K562 (cell line): ENCODE data around the gene MVP. TPM values are rescaled to one million over a fixed set of nuclear protein-coding genes. Genes with fewer than 3 reads are reported as not detected.

Experiments used
- ADNP ChIP-seq: fragments of 200-800 bp; sonication (Bioruptor generic); IDR thresholded peaks from 2 replicates; pipeline ENCODE4 v1.6.1; 2016; ENCODE audit warnings: missing genetic modification characterization, missing compliant biosample characterization
- CSDE1 ChIP-seq, 2 experiments: fragments of 450-650 bp; IDR thresholded peaks; 2 replicates each; pipeline ENCODE4 v1.6.1; 2016; ENCODE audit warnings: mild to moderate bottlenecking in 1 of 2
- FOSL1 ChIP-seq: fragments of 200-800 bp; sonication (Bioruptor generic); conservative IDR thresholded peaks from 2 replicates; pipeline ENCODE4 v1.6.1; 2016; ENCODE audit warnings: missing genetic modification characterization, missing compliant biosample characterization
- HES1 ChIP-seq: fragments of 450-650 bp; IDR thresholded peaks from 2 replicates; pipeline ENCODE4 v1.6.1; 2016; ENCODE audit warnings: low read depth, mild to moderate bottlenecking, moderate library complexity
- HNRNPL ChIP-seq: fragments of 200-400 bp; formaldehyde crosslinking; IDR thresholded peaks from 2 replicates; pipeline ENCODE4 v1.6.1; 2017; ENCODE audit warnings: low read depth, mild to moderate bottlenecking, low read length
- KDM1A ChIP-seq, 2 experiments: fragments of 450-650 bp; IDR thresholded peaks; 2 replicates each; pipeline ENCODE4 v1.6.1; 2016; ENCODE audit warnings: mild to moderate bottlenecking in 2 of 2
- MAFF ChIP-seq: IDR thresholded peaks from 2 replicates; pipeline ENCODE4 v1.6.1; 2012; ENCODE audit warnings: low read length, improper control_type of control experiment
- NFYB ChIP-seq: IDR thresholded peaks from 2 replicates; pipeline ENCODE4 v1.6.1; 2011; ENCODE audit warnings: mild to moderate bottlenecking, moderate library complexity; ENCODE audit not compliant: insufficient read length; ENCODE audit errors: extremely low read depth
- PHB2 ChIP-seq: fragments of 450-650 bp; IDR thresholded peaks from 2 replicates; pipeline ENCODE4 v1.6.1; 2017; ENCODE audit warnings: low read depth
- POLR2G ChIP-seq: fragments of 200-400 bp; formaldehyde crosslinking; IDR thresholded peaks from 2 replicates; pipeline ENCODE4 v1.6.1; 2017; ENCODE audit warnings: low read depth, mild to moderate bottlenecking, antibody characterized with exemption, low read length, moderate library complexity
- SMARCB1 ChIP-seq: IDR thresholded peaks from 2 replicates; pipeline ENCODE4 v1.6.1; 2011; ENCODE audit warnings: improper control_type of control experiment, low read depth; ENCODE audit not compliant: insufficient read length
- SP2 ChIP-seq: IDR thresholded peaks from 2 replicates; pipeline ENCODE4 v1.6.1; 2011; ENCODE audit warnings: mild to moderate bottlenecking, low read depth, low read length, moderate library complexity; ENCODE audit not compliant: poor library complexity, severe bottlenecking; ENCODE audit errors: extremely low read depth
- ZBTB7A ChIP-seq: IDR thresholded peaks from 2 replicates; pipeline ENCODE4 v1.6.1; 2011; ENCODE audit warnings: low read depth, mild to moderate bottlenecking, low read length, moderate library complexity, borderline replicate concordance; ENCODE audit not compliant: control insufficient read depth
- ZC3H4 ChIP-seq: sonication (generic); formaldehyde crosslinking; IDR thresholded peaks from 2 replicates; pipeline ENCODE4 v1.9.0; 2021; ENCODE audit warnings: missing genetic modification reagents, borderline replicate concordance
- ZNF324 ChIP-seq: fragments of 250-450 bp; sonication (Bioruptor Pico); IDR thresholded peaks from 2 replicates; pipeline ENCODE4 v1.4.0; 2020; ENCODE audit warnings: mild to moderate bottlenecking
- polyA plus RNA-seq, 8 experiments: library from polyadenylated mRNA; depleted of rRNA in 4 of 8; stranded (reverse) in 5 of 8; unstranded in 3 of 8; fragments of >200 nt; fragmentation: Nextera tagmentation in 2 of 8; fragmentation: Illumina TruSeq in 1 of 8; extraction: Ambion mirVana in 2 of 8; extraction: Trizol in 1 of 8; gene quantifications; 2 replicates each; pipeline versions ENCODE4 v1.2.1 to v1.2.3, GENCODE V29; 2011 to 2014; ENCODE audit warnings: inconsistent platforms in 1 of 8, missing spikeins in 1 of 8
- total RNA-seq, 7 experiments: library from RNA; depleted of rRNA in 6 of 7; stranded (reverse); fragments of >200 nt in 6 of 7; fragmentation: Illumina TruSeq in 2 of 7; extraction: Trizol in 2 of 7; gene quantifications; 2 replicates each; pipeline versions ENCODE4 v1.2.1 to v1.2.3, GENCODE V29; 2011 to 2021; ENCODE audit warnings: low replicate concordance in 1 of 7
- TF ChIP-seq, protein P1 (sequence below): fragments of 250-450 bp; sonication (Bioruptor Pico); IDR thresholded peaks from 2 replicates; pipeline ENCODE4 v1.8.0; 2022; ENCODE audit warnings: inconsistent platforms
- TF ChIP-seq, protein P2 (sequence below): fragments of 250-450 bp; sonication (Bioruptor Pico); IDR thresholded peaks from 2 replicates; pipeline ENCODE4 v1.5.0; 2021
- TF ChIP-seq, protein P3 (sequence below): fragments of 250-450 bp; sonication (Bioruptor Pico); IDR thresholded peaks from 2 replicates; pipeline ENCODE4 v1.4.0; 2020; ENCODE audit warnings: mild to moderate bottlenecking, moderate library complexity, borderline replicate concordance
- TF ChIP-seq, protein P4 (sequence below): fragments of 450-650 bp; IDR thresholded peaks from one replicate; pipeline ENCODE4 v1.6.1; 2018; ENCODE audit warnings: mild to moderate bottlenecking, moderate library complexity; ENCODE audit not compliant: partially characterized antibody

Gene MVP
- total and polyA plus RNA-seq, 9 of the 15 experiments (the other 6 are each of a cell fraction or from before 2014, with no cell fraction given), result 0.39 to 1.9 (median 0.76) TPM; not detected in 2

DNA sequence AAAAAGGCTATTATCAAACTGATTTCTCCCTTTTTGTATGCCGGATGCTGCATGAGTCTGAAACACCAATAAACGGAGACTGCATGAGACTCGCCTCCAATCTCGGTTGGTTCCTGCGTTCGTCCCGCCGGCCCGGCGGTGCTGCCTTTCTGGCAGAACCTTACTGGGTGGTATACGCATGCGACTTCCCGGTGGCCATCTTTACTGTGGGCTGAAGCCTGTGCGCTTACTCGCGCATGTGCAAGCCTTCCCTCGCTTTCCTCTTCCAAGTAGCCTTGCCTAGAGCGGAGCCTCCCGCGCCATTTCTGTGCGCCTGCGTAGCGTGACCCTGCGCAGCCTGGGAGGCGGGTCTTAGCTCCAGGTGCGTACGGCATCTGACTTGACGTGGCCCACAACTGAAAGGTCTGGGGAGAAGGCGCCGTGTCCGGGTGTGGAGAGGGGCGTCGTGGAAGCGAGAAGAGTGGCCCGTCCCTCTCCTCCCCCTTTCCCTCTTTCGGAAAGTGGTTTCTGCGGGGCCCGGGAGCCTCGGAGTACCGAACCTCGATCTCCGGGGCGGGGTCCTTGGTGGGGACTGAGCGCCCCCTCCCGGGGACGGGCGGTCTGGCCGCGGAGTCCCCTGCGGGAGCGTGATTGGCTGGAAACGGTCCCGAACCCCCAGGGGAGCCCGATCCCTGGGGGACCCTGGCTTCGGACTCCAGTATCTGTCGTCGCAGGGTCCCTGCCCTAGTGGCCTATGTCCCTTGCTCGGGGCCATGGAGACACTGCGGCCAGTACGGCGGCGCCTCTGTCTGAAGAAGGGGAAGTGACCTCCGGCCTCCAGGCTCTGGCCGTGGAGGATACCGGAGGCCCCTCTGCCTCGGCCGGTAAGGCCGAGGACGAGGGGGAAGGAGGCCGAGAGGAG lies 4.2 kb upstream of the MVP start, which contains the start of gene PAGR1 (continued):
- TF ChIP-seq ZC3H4 (CRISPR knock-in tag) (no peak), HNRNPL (no peak), CSDE1 (IDR thresholded peaks at IDR 0.05) (no peak), FOSL1 (peak; percentile 24), MAFF (no peak), SP2 (peak; percentile 33), HES1 (no peak), POLR2G (peak; percentile 90), ZNF324 (CRISPR knock-in tag) (peak; percentile 35; the same call in 1 of the 2 replicates), ADNP (tag) (no peak), PHB2 (no peak), KDM1A (IDR thresholded peaks at IDR 0.05) (no peak; a peak in 1 of 4 replicates), SMARCB1 (no peak), NFYB (peak; percentile 13), ZBTB7A (peak; percentile 73; the same call in 1 of the 2 replicates)
- TF ChIP-seq, protein P1, sequence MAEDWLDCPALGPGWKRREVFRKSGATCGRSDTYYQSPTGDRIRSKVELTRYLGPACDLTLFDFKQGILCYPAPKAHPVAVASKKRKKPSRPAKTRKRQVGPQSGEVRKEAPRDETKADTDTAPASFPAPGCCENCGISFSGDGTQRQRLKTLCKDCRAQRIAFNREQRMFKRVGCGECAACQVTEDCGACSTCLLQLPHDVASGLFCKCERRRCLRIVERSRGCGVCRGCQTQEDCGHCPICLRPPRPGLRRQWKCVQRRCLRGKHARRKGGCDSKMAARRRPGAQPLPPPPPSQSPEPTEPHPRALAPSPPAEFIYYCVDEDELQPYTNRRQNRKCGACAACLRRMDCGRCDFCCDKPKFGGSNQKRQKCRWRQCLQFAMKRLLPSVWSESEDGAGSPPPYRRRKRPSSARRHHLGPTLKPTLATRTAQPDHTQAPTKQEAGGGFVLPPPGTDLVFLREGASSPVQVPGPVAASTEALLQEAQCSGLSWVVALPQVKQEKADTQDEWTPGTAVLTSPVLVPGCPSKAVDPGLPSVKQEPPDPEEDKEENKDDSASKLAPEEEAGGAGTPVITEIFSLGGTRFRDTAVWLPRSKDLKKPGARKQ (CRISPR knock-in tag), result no peak
- TF ChIP-seq, protein P2, sequence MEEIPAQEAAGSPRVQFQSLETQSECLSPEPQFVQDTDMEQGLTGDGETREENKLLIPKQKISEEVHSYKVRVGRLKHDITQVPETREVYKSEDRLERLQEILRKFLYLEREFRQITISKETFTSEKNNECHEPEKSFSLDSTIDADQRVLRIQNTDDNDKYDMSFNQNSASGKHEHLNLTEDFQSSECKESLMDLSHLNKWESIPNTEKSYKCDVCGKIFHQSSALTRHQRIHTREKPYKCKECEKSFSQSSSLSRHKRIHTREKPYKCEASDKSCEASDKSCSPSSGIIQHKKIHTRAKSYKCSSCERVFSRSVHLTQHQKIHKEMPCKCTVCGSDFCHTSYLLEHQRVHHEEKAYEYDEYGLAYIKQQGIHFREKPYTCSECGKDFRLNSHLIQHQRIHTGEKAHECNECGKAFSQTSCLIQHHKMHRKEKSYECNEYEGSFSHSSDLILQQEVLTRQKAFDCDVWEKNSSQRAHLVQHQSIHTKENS (CRISPR knock-in tag), result no peak
- TF ChIP-seq, protein P3, sequence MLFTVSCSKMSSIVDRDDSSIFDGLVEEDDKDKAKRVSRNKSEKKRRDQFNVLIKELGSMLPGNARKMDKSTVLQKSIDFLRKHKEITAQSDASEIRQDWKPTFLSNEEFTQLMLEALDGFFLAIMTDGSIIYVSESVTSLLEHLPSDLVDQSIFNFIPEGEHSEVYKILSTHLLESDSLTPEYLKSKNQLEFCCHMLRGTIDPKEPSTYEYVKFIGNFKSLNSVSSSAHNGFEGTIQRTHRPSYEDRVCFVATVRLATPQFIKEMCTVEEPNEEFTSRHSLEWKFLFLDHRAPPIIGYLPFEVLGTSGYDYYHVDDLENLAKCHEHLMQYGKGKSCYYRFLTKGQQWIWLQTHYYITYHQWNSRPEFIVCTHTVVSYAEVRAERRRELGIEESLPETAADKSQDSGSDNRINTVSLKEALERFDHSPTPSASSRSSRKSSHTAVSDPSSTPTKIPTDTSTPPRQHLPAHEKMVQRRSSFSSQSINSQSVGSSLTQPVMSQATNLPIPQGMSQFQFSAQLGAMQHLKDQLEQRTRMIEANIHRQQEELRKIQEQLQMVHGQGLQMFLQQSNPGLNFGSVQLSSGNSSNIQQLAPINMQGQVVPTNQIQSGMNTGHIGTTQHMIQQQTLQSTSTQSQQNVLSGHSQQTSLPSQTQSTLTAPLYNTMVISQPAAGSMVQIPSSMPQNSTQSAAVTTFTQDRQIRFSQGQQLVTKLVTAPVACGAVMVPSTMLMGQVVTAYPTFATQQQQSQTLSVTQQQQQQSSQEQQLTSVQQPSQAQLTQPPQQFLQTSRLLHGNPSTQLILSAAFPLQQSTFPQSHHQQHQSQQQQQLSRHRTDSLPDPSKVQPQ (CRISPR knock-in tag), result 0 out of 2 replicates have a peak, but pooled peaks have one; percentile 64
- TF ChIP-seq, protein P4, sequence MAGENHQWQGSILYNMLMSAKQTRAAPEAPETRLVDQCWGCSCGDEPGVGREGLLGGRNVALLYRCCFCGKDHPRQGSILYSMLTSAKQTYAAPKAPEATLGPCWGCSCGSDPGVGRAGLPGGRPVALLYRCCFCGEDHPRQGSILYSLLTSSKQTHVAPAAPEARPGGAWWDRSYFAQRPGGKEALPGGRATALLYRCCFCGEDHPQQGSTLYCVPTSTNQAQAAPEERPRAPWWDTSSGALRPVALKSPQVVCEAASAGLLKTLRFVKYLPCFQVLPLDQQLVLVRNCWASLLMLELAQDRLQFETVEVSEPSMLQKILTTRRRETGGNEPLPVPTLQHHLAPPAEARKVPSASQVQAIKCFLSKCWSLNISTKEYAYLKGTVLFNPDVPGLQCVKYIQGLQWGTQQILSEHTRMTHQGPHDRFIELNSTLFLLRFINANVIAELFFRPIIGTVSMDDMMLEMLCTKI, result no peak
